Loucy (cell line): Measurements from ENCODE around the gene PPP4R4.

Source experiments
- H2AFZ ChIP-seq: fragments of 200-600 bp; sonication (generic); 2 replicates; pipeline ENCODE4 v1.6.0; 2016; ENCODE audit warnings: antibody characterized with exemption, mild to moderate bottlenecking, low read length, moderate library complexity
- H3F3A ChIP-seq: fragments of 200-600 bp; 2 replicates; pipeline ENCODE4 v1.6.0; 2016; ENCODE audit warnings: antibody characterized with exemption, low read depth, mild to moderate bottlenecking
- H3K27me3 ChIP-seq: fragments of 200-600 bp; sonication (generic); 2 replicates; pipeline ENCODE4 v1.6.1; 2014; ENCODE audit warnings: low read length, mild to moderate bottlenecking; ENCODE audit not compliant: insufficient read depth, poor library complexity, severe bottlenecking
- H3K36me3 ChIP-seq: fragments of 200-600 bp; sonication (generic); 2 replicates; pipeline ENCODE4 v1.6.1; 2016; ENCODE audit warnings: low read length; ENCODE audit not compliant: insufficient read depth
- H3K4me1 ChIP-seq: fragments of 200-600 bp; sonication (generic); 2 replicates; pipeline ENCODE4 v1.5.1; 2014; ENCODE audit warnings: low read length, mild to moderate bottlenecking; ENCODE audit not compliant: insufficient read depth, poor library complexity, severe bottlenecking
- H3K4me2 ChIP-seq: fragments of 200-600 bp; sonication (generic); 2 replicates; pipeline ENCODE4 v1.6.0; 2014; ENCODE audit warnings: antibody characterized with exemption, low read length, low read depth, mild to moderate bottlenecking; ENCODE audit not compliant: poor library complexity, severe bottlenecking
- H3K4me3 ChIP-seq: fragments of 200-600 bp; sonication (generic); 2 replicates; pipeline ENCODE4 v1.5.1; 2014; ENCODE audit warnings: low read length, mild to moderate bottlenecking, mixed read lengths; ENCODE audit not compliant: poor library complexity, severe bottlenecking
- H3K79me2 ChIP-seq: fragments of 200-600 bp; sonication (generic); 2 replicates; pipeline ENCODE4 v1.6.1; 2014; ENCODE audit warnings: low read length; ENCODE audit not compliant: insufficient read depth
- H3K9ac ChIP-seq: fragments of 200-600 bp; sonication (generic); 2 replicates; pipeline ENCODE4 v1.6.0; 2014; ENCODE audit warnings: mild to moderate bottlenecking, low read depth, low read length, moderate library complexity; ENCODE audit not compliant: poor library complexity, severe bottlenecking
- H3K9me2 ChIP-seq: fragments of 200-600 bp; sonication (generic); replicated peaks from 2 replicates; pipeline ENCODE4 v1.6.1; 2016; ENCODE audit warnings: low read depth, low read length, mixed read lengths
- H3K9me3 ChIP-seq: fragments of 200-600 bp; sonication (generic); 2 replicates; pipeline ENCODE4 v1.6.1; 2014; ENCODE audit warnings: mild to moderate bottlenecking, antibody characterized with exemption, low read length, low read depth; ENCODE audit not compliant: insufficient read depth
- H4K20me1 ChIP-seq: fragments of 200-600 bp; sonication (generic); 2 replicates; pipeline ENCODE4 v1.6.0; 2014; ENCODE audit warnings: antibody characterized with exemption, low read length, mild to moderate bottlenecking; ENCODE audit not compliant: insufficient read depth, poor library complexity, severe bottlenecking
- EZH2phosphoT487 ChIP-seq: fragments of 200-600 bp; IDR thresholded peaks from 2 replicates; pipeline ENCODE4 v1.6.1; 2018; ENCODE audit warnings: antibody characterized with exemption, mild to moderate bottlenecking, moderate library complexity, borderline replicate concordance
- TF ChIP-seq, protein P1 (sequence below): fragments of 200-600 bp; sonication (generic); conservative IDR thresholded peaks from 2 replicates; pipeline ENCODE4 v1.5.1; 2014; ENCODE audit warnings: mild to moderate bottlenecking, antibody characterized with exemption, low read length

Gene PPP4R4

GRCh38 chr14:94237046-94237445 is 62.9 kb downstream of the PPP4R4 start:
- no peak overlapping the region for H2AFZ ChIP-seq
- H3K9me2 ChIP-seq: no peaks in the 10 kb centered on the region
- no peak overlapping the region for H3K4me3 ChIP-seq
- H3K36me3 ChIP-seq: no peaks in the 10 kb centered on the region
- TF ChIP-seq, protein P1, sequence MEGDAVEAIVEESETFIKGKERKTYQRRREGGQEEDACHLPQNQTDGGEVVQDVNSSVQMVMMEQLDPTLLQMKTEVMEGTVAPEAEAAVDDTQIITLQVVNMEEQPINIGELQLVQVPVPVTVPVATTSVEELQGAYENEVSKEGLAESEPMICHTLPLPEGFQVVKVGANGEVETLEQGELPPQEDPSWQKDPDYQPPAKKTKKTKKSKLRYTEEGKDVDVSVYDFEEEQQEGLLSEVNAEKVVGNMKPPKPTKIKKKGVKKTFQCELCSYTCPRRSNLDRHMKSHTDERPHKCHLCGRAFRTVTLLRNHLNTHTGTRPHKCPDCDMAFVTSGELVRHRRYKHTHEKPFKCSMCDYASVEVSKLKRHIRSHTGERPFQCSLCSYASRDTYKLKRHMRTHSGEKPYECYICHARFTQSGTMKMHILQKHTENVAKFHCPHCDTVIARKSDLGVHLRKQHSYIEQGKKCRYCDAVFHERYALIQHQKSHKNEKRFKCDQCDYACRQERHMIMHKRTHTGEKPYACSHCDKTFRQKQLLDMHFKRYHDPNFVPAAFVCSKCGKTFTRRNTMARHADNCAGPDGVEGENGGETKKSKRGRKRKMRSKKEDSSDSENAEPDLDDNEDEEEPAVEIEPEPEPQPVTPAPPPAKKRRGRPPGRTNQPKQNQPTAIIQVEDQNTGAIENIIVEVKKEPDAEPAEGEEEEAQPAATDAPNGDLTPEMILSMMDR: no peak
- no peak for TF ChIP-seq EZH2phosphoT487
- no peak overlapping the region for H3K4me2 ChIP-seq
- H3K4me1 ChIP-seq: no peaks in the 10 kb centered on the region
- H3K27me3 ChIP-seq: no peaks in the 10 kb centered on the region
- no peak overlapping the region for H3K9ac ChIP-seq
- H3K9me3 ChIP-seq: no peaks in the 10 kb centered on the region
- no peaks in the 10 kb centered on the region for H3F3A ChIP-seq
- no peaks in the 10 kb centered on the region for H4K20me1 ChIP-seq
- H3K79me2 ChIP-seq: no peaks in the 10 kb centered on the region

GRCh38 chr14:94237983-94238382 is 63.9 kb downstream of the PPP4R4 start:
- Histone ChIP-seq H3K4me3 (no peak overlapping the region), H3K9me2 (no peaks in the 10 kb centered on the region), H2AFZ (no peak overlapping the region), H3K4me1 (no peaks in the 10 kb centered on the region), H3K9me3 (no peaks in the 10 kb centered on the region), H3K36me3 (no peaks in the 10 kb centered on the region), H3F3A (no peaks in the 10 kb centered on the region), H3K4me2 (no peak overlapping the region), H3K9ac (no peak overlapping the region), H3K27me3 (no peaks in the 10 kb centered on the region), H3K79me2 (no peaks in the 10 kb centered on the region), H4K20me1 (no peaks in the 10 kb centered on the region)
- no peak for TF ChIP-seq EZH2phosphoT487
- TF ChIP-seq, protein P1: no peak

GRCh38 chr14:94239406-94239805 is 65.3 kb downstream of the PPP4R4 start:
- Histone ChIP-seq H3K4me1 (no peaks in the 10 kb centered on the region), H3K9me3 (no peaks in the 10 kb centered on the region), H3K79me2 (no peaks in the 10 kb centered on the region), H3F3A (no peaks in the 10 kb centered on the region), H3K36me3 (no peaks in the 10 kb centered on the region), H3K27me3 (no peaks in the 10 kb centered on the region), H2AFZ (no peak overlapping the region), H4K20me1 (no peaks in the 10 kb centered on the region), H3K9me2 (no peaks in the 10 kb centered on the region), H3K4me2 (no peak overlapping the region), H3K4me3 (no peak overlapping the region), H3K9ac (no peak overlapping the region)
- TF ChIP-seq EZH2phosphoT487: no peak
- TF ChIP-seq, protein P1: no peak
